Stimulated activated effector memory CD8-positive, alpha-beta T cell treated with anti-CD3 and anti-CD28 coated beads, Interleukin-12 subunit alpha, Interleukin-12 subunit beta, amount 100 ng/mL, for 72 hours (primary cell): ENCODE data around the gene KIF11.
A peak's percentile ranks its signal among the peaks of the same experiment; 100 is the strongest.
"Not testable (repeated sequence)": the region's sequence is repeated elsewhere in the genome, so short reads cannot be mapped to it uniquely, and the experiment has no call there.

ENCODE experiments used
- ATAC-seq: fragments of 150-1000 bp; cut with Tn5 transposase; 2 replicates; pipeline ENCODE4 v1.10.0; 2021
- DNase-seq, 2 donors: peaks; one replicate each; pipeline ENCODE4 v3.0.0; 2021 to 2022; ENCODE audit warnings: low spot score in 2 of 2
- H3K27ac Mint-ChIP-seq: one replicate; pipeline ENCODE4 v1.8.0; 2022; ENCODE audit warnings: mild to moderate bottlenecking, mixed read lengths
- H3K36me3 Mint-ChIP-seq: one replicate; pipeline ENCODE4 v1.8.0; 2022; ENCODE audit warnings: mild to moderate bottlenecking, mixed read lengths
- H3K4me1 Mint-ChIP-seq: one replicate; pipeline ENCODE4 v1.8.0; 2022; ENCODE audit warnings: mixed read lengths
- H3K4me3 Mint-ChIP-seq: one replicate; pipeline ENCODE4 v1.8.0; 2022; ENCODE audit warnings: mild to moderate bottlenecking, mixed read lengths
- H3K9me3 Mint-ChIP-seq: one replicate; pipeline ENCODE4 v1.8.0; 2022; ENCODE audit warnings: mixed read lengths

The KIF11 gene

GRCh38 chr10:92573798-92574547 is 19.0 kb upstream of the KIF11 start, which contains the start of gene IDE:
Gene IDE, minus strand, starts transcription at chr10:92574093. Its CDS starts 74 bp downstream, at chr10:92574019.
- ATAC-seq (peak; percentile 85), DNase-seq (peak; percentile 74 to 93)
- H3K27ac Mint-ChIP-seq = peak within 1 kb of the TSS; percentile 78
- H3K4me1 Mint-ChIP-seq = peaks cover 30% of the 10 kb centered on the region
- no peaks in the 10 kb centered on the region for H3K9me3 Mint-ChIP-seq
- peak within 1 kb of the TSS; percentile 65 for H3K4me3 Mint-ChIP-seq
- peaks cover 6% of the 10 kb centered on the region for H3K36me3 Mint-ChIP-seq

- ATAC-seq = peak; percentile 44
- Mint-ChIP-seq H3K36me3 (peaks cover 6% of the 10 kb centered on the region), H3K9me3 (no peaks in the 10 kb centered on the region), H3K4me3 (peak overlapping the region; percentile 65), H3K27ac (peak overlapping the region; percentile 78), H3K4me1 (peaks cover 30% of the 10 kb centered on the region)
- DNase-seq = no peak
These were observed 18.2 kb upstream of the KIF11 start for GRCh38 chr10:92574548-92575261.

GRCh38 chr10:92575961-92576360 is 17.0 kb upstream of the KIF11 start:
- ATAC-seq (no peak), DNase-seq (no peak)
- Mint-ChIP-seq H3K9me3 (no peaks in the 10 kb centered on the region), H3K4me1 (peaks cover 25% of the 10 kb centered on the region), H3K4me3 (no peak overlapping the region), H3K27ac (no peak overlapping the region), H3K36me3 (peaks cover 6% of the 10 kb centered on the region)

GRCh38 chr10:92582347-92582746 is 10.6 kb upstream of the KIF11 start:
- ATAC-seq, H3K27ac Mint-ChIP-seq, H3K4me1 Mint-ChIP-seq, H3K9me3 Mint-ChIP-seq, H3K36me3 Mint-ChIP-seq, DNase-seq, H3K4me3 Mint-ChIP-seq: not testable (repeated sequence)

- Mint-ChIP-seq H3K4me1 (peaks cover 35% of the 10 kb centered on the region), H3K27ac (peak overlapping the region; percentile 99), H3K9me3 (no peaks in the 10 kb centered on the region), H3K36me3 (peaks cover 29% of the 10 kb centered on the region), H3K4me3 (peak overlapping the region; percentile 97)
- no peak for ATAC-seq
- DNase-seq = peak in 1 of 2 donors; percentile 57
These were observed 2.0 kb upstream of the KIF11 start for GRCh38 chr10:92590623-92591549.

GRCh38 chr10:92591550-92592022 is 1.3 kb upstream of the KIF11 start:
- peaks cover 37% of the 10 kb centered on the region for H3K4me1 Mint-ChIP-seq

GRCh38 chr10:92593619-92594588 is 974 bp downstream of the KIF11 start:
- DNase-seq (no peak), ATAC-seq (no peak)
- Mint-ChIP-seq H3K9me3 (no peaks in the 10 kb centered on the region), H3K27ac (peak overlapping the region; percentile 99), H3K4me1 (peaks cover 41% of the 10 kb centered on the region), H3K4me3 (peak overlapping the region; percentile 97), H3K36me3 (peaks cover 34% of the 10 kb centered on the region)

More at GRCh38 chr10:92591550-92592022, 1.3 kb upstream of the KIF11 start:
- H3K36me3 Mint-ChIP-seq = peaks cover 30% of the 10 kb centered on the region
- peak overlapping the region; percentile 99 for H3K27ac Mint-ChIP-seq
- peak overlapping the region; percentile 97 for H3K4me3 Mint-ChIP-seq
- peak; percentile 78 to 91 for DNase-seq
- no peaks in the 10 kb centered on the region for H3K9me3 Mint-ChIP-seq
- ATAC-seq = peak; percentile 93

GRCh38 chr10:92595505-92595904 is 2.6 kb downstream of the KIF11 start:
- ATAC-seq (no peak), DNase-seq (no peak)
- H3K4me1 Mint-ChIP-seq = peaks cover 35% of the 10 kb centered on the region
- peaks cover 38% of the 10 kb centered on the region for H3K36me3 Mint-ChIP-seq
- peak overlapping the region; percentile 97 for H3K4me3 Mint-ChIP-seq
- no peaks in the 10 kb centered on the region for H3K9me3 Mint-ChIP-seq
- no peak overlapping the region for H3K27ac Mint-ChIP-seq

GRCh38 chr10:92598321-92598720 is 5.4 kb downstream of the KIF11 start:
- Mint-ChIP-seq H3K9me3 (no peaks in the 10 kb centered on the region), H3K4me3 (no peak overlapping the region), H3K36me3 (peaks cover 32% of the 10 kb centered on the region), H3K27ac (no peak overlapping the region), H3K4me1 (peaks cover 26% of the 10 kb centered on the region)
- DNase-seq = no peak
- ATAC-seq = no peak

GRCh38 chr10:92604841-92605240 is 11.9 kb downstream of the KIF11 start:
- Mint-ChIP-seq H3K9me3 (no peaks in the 10 kb centered on the region), H3K4me1 (peaks cover 34% of the 10 kb centered on the region), H3K27ac (no peak overlapping the region), H3K4me3 (no peak overlapping the region), H3K36me3 (peaks cover 68% of the 10 kb centered on the region)
- DNase-seq (no peak), ATAC-seq (no peak)

GRCh38 chr10:92615515-92615914 is 22.6 kb downstream of the KIF11 start:
- Mint-ChIP-seq H3K9me3 (no peaks in the 10 kb centered on the region), H3K4me1 (peaks cover 3% of the 10 kb centered on the region), H3K4me3 (no peak overlapping the region), H3K36me3 (peaks cover 80% of the 10 kb centered on the region), H3K27ac (no peak overlapping the region)
- DNase-seq (no peak), ATAC-seq (no peak)

GRCh38 chr10:92619368-92619767 is 26.4 kb downstream of the KIF11 start:
- no peak overlapping the region for H3K27ac Mint-ChIP-seq
- H3K4me3 Mint-ChIP-seq = no peak overlapping the region
- H3K36me3 Mint-ChIP-seq = peaks cover 91% of the 10 kb centered on the region
- peaks cover 2% of the 10 kb centered on the region for H3K9me3 Mint-ChIP-seq
- ATAC-seq (peak; percentile 51), DNase-seq (no peak)
- H3K4me1 Mint-ChIP-seq = peaks cover 5% of the 10 kb centered on the region

- H3K27ac Mint-ChIP-seq = no peak overlapping the region
- H3K4me3 Mint-ChIP-seq = no peak overlapping the region
- H3K36me3 Mint-ChIP-seq = peaks cover 93% of the 10 kb centered on the region
- ATAC-seq (no peak), DNase-seq (no peak)
- no peaks in the 10 kb centered on the region for H3K9me3 Mint-ChIP-seq
- no peaks in the 10 kb centered on the region for H3K4me1 Mint-ChIP-seq
These were observed 35.0 kb downstream of the KIF11 start for GRCh38 chr10:92627845-92628480.

- Mint-ChIP-seq H3K4me3 (no peak overlapping the region), H3K36me3 (peaks cover 93% of the 10 kb centered on the region), H3K4me1 (no peaks in the 10 kb centered on the region), H3K27ac (no peak overlapping the region), H3K9me3 (no peaks in the 10 kb centered on the region)
- DNase-seq (no peak), ATAC-seq (no peak)
These were observed 37.0 kb downstream of the KIF11 start for GRCh38 chr10:92629945-92630344.
